ENCODE results near the gene LSM10. TPM values are rescaled to one million over a fixed set of nuclear protein-coding genes. Genes with fewer than 3 reads are reported as not detected.

The LSM10 gene
- 10.8 and 12.8 TPM in 2 replicates for total RNA-seq (2014; rRNA removed; shearing (Covaris generic))
- 9.3 and 13.8 TPM in 2 replicates for polyA plus RNA-seq (2014; cell fraction: nucleus; rRNA removed)

DNA sequence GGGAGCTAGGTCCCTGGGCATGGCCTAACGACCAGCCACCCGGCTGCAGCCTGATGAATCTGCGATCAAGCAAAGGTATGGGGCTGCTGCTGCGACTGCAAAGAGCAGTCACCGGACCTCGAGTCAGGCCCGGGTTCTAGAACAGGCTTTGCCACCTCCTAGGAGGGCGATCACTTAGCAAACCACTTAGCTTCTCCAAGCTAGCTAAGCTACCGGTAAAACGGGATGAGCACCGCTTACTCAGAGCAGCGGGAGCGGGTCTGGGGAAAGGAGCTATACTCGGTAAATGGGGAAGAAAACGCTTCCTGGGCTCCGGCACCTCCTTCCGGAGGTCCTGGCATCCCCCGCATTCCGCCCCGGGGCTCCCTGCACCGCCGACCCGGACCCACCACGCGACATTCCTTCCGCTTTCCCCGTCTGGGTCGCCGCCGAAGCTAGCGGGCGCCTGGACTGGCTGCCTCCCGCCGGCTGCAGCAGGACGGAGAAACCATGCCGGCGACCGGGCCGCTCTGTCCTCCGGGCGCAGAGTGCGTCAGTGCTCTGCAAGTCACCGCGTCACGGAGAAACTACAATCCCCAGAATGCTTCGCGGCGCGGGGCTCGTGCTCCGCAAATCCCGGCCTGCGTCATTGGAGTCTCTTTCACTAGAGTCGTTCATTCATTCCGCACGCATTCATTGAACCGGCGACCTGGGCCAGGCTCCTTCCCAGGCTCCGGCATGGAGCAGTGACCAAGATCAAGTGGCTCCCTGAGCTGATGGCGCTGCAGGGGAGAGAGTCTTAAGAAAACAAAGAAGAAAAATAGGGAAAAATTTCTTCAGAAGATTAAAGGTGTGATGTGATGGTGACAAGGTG lies at the start of gene LSM10:
Gene LSM10 (minus strand): TSS at position 531 of the 853 bp plus-strand sequence. CDS start 3,779 bp downstream, outside the sequence.
- peak; percentile 85 for DNase-seq (ENCODE audit: extremely low read depth, low read depth)

GRCh38 chr1:36447450-36447849 lies 49.7 kb upstream of the LSM10 start:
- DNase-seq (ENCODE audit: extremely low read depth, low read depth), result no peak

GRCh38 chr1:36446746-36447145 lies 49.0 kb upstream of the LSM10 start:
- no peak for DNase-seq (ENCODE audit: extremely low read depth, low read depth)

GRCh38 chr1:36446271-36446670 lies 48.6 kb upstream of the LSM10 start:
- DNase-seq (ENCODE audit: extremely low read depth, low read depth), result no peak

GRCh38 chr1:36443297-36443696 lies 45.6 kb upstream of the LSM10 start:
- no peak for DNase-seq (ENCODE audit: extremely low read depth, low read depth)

DNA sequence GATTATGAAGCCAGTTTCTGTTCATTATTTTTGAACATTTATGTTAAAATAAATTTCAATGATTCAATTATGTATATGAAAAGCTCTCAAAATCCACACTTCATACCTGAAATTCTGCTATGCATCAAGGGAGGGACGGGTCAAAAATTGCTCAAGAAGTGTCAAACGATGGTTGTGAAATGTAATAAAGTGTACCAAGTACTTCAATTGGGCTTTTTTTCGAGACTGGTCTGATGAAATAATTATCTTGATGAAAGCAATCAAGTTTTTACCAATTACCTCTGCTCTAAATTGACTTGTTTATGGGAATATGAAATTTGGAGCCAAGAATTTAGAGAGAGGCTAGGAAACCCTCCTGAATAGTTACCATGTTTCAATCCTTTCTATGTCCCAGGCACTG lies 44.6 kb upstream of the LSM10 start:
- no peak for DNase-seq (ENCODE audit: extremely low read depth, low read depth)

DNA sequence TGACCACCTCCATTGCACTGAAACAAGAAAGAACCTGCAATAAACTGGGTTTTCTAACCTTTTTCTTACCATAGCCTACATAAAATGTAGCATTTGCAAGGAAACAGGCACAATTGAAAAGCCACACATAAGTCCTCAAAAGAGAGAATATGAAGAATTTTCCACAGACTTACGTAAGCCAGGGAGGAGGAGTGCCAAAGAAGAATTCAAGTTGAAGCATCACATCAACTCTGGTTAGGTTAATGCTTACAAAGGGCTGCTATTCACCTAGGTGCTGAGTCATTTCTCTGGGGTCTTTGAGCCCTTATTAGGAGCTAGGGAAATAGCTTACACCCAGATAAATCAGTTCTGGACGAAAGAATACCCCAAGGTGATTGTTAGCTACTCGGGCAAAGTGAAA lies 42.9 kb upstream of the LSM10 start:
- no peak for DNase-seq (ENCODE audit: extremely low read depth, low read depth)

GRCh38 chr1:36440044-36440443 lies 42.3 kb upstream of the LSM10 start:
- no peak for DNase-seq (ENCODE audit: extremely low read depth, low read depth)

DNA sequence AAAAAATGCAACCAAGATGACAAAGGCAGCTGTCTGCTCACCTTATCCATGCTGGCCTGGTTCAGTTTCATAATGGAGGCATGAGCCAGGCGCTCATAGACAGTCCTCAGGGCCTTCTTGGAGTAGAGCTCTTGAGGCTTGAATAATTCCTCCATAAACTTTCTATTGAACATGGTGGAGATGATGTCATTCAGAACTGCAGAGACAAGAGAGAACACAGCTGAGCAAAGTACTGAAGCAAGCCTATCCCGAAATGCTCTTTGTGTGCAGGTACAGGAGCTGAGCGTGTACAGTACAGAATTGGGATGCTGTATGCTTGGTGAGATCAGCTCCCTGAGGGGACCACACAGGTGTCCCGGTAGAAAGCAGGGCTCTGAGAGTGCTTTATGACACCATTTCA lies 41.0 kb upstream of the LSM10 start:
- no peak for DNase-seq (ENCODE audit: extremely low read depth, low read depth)

- no peak for DNase-seq (ENCODE audit: extremely low read depth, low read depth)
These were observed 39.1 kb upstream of the LSM10 start for GRCh38 chr1:36436821-36437220.

GRCh38 chr1:36433102-36433501 lies 35.4 kb upstream of the LSM10 start:
- no peak for DNase-seq (ENCODE audit: extremely low read depth, low read depth)

- DNase-seq (ENCODE audit: extremely low read depth, low read depth), result no peak
These were observed 34.9 kb upstream of the LSM10 start for GRCh38 chr1:36432616-36433015.

- DNase-seq (ENCODE audit: extremely low read depth, low read depth), result no peak
These were observed 28.1 kb upstream of the LSM10 start for GRCh38 chr1:36425791-36426190.

- no peak for DNase-seq (ENCODE audit: extremely low read depth, low read depth)
These were observed 23.9 kb upstream of the LSM10 start for GRCh38 chr1:36421649-36422048.

GRCh38 chr1:36420836-36421317 lies 23.2 kb upstream of the LSM10 start:
- peak; percentile 75 for DNase-seq (ENCODE audit: extremely low read depth, low read depth)

GRCh38 chr1:36420409-36420808 lies 22.7 kb upstream of the LSM10 start:
- no peak for DNase-seq (ENCODE audit: extremely low read depth, low read depth)

GRCh38 chr1:36419569-36419968 lies 21.9 kb upstream of the LSM10 start:
- no peak for DNase-seq (ENCODE audit: extremely low read depth, low read depth)

- DNase-seq (ENCODE audit: extremely low read depth, low read depth), result no peak
These were observed 21.4 kb upstream of the LSM10 start for GRCh38 chr1:36419140-36419539.

- no peak for DNase-seq (ENCODE audit: extremely low read depth, low read depth)
These were observed 20.2 kb upstream of the LSM10 start for GRCh38 chr1:36417931-36418330.

- no peak for DNase-seq (ENCODE audit: extremely low read depth, low read depth)
These were observed 18.1 kb upstream of the LSM10 start for GRCh38 chr1:36415661-36416326.

DNA sequence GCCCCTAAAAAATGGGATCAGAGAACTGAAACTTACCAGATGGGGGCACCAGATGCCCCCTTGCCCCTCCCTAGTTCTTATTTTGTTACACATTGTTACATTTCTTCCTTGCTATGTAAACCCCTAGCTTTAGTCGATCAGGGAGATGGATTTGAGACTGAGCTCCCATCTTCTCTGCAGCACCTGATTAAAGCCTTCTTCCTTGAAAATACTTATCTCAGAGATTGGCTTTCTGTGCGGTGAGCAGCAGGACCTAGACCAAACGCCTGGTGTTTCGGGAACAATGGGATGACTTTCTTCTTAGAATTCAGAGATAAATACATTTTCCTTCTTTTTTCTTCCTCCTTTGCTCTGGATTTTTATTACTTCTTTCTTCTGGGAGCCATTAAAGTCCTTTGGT lies 16.7 kb upstream of the LSM10 start:
- no peak for DNase-seq (ENCODE audit: extremely low read depth, low read depth)
